ENCODE data around the gene BRD1.

- no peak for TF ChIP-seq CTCF (IDR thresholded peaks at IDR 0.05)
- TF ChIP-seq EP300 (IDR thresholded peaks at IDR 0.05; ENCODE audit: low read depth): no peak
These were observed 67.4 kb downstream of the BRD1 start for GRCh38 chr22:49760280-49760629.

All from transverse colon (tissue), 3 donors.